HG02759 (cell line): ENCODE measurements around the gene TRIP13.
"Not testable (repeated sequence)": the region's sequence is repeated elsewhere in the genome, so short reads cannot be mapped to it uniquely, and the experiment has no call there.

ENCODE experiments used
- ATAC-seq: cut with Tn5 transposase; IDR thresholded peaks from one replicate; pipeline ENCODE4 v1.9.1; 2021; ENCODE audit warnings: mild to moderate bottlenecking, moderate library complexity; ENCODE audit not compliant: unreplicated experiment

Gene TRIP13

DNA sequence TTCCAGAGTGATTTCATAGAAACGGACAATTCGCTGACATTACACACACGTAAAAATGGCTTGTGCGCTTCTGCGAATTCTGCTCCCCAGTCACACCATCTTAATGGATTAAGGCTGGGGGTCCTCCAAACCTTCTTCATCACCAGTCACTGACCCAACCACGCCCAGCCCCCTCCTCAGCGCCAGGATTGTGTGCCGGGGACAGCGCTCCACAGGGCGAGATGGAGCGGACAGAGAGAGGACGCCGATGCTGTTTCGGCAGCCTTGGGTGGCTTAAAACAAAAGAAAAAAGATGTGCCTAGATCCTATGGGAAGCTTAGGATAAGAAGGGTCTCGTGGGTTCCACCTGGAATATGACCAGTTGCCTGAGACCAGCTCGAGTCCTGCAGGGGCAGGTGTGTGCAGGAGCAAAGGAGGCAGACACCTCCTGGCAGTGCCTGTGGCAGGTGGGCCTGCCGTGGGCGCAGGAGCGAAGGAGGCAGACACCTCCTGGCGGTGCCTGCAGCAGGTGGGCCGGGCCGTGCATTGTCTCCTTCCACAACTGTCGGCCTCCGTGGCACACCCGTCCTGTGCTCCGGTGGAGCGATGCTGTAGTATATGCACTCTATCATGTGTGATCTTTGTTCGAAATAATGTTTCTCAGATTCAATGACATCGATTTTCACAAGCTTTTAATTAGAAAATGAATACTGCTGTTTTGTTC is 20.9 kb upstream of the TRIP13 start:
- no peak for ATAC-seq

GRCh38 chr5:872301-872700 is 20.4 kb upstream of the TRIP13 start:
- ATAC-seq, result no peak

GRCh38 chr5:873328-873727 is 19.4 kb upstream of the TRIP13 start:
- ATAC-seq, result no peak

GRCh38 chr5:875931-876330 is 16.8 kb upstream of the TRIP13 start:
- no peak for ATAC-seq

DNA sequence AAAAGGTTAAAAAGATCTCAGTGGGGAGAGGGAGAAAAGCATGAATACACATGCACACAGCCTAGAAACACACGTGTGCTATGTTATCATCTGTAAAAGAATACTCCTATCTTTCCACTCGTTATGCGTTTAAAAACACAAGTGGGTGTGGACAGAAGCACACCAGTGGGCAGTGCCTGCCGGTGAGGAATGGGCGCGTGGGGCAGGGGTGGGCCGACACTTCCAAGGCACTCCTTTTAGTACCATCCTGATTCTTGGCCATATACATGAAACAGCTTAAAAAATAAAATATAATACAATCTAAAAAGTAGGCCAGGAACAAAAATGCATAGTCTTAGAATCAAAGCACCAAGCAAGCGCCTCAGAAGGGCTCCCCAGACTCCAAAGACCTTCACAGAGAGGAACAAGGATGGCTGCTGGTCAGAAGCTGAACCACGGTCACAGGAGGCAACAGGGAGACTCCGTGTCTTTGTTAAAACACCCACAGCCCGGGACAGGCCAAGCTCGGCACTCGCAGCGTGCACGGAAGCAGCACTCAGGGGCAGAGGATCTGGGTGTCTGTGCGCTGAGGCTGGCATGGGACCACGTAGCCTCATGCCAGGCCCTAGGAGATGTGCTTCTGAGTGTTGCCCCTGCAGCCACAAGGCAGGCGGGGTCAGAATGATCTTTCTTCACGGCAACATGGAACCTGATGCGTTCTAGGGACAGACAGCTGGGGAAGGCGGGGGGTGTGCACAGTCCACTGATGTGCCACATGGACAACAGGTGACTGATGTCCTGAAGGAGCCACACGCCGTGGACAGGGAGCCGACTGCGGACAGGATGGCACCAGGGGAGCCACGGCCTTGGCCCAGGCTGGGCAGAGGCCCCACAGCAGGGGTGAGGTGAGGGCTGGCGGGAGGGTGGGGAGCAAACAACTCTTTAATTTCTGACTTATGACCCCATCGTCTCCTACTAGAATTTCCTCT is 16.0 kb upstream of the TRIP13 start:
- ATAC-seq, result no peak

- no peak for ATAC-seq
Measured at GRCh38 chr5:878125-878524, 14.6 kb upstream of the TRIP13 start.

DNA sequence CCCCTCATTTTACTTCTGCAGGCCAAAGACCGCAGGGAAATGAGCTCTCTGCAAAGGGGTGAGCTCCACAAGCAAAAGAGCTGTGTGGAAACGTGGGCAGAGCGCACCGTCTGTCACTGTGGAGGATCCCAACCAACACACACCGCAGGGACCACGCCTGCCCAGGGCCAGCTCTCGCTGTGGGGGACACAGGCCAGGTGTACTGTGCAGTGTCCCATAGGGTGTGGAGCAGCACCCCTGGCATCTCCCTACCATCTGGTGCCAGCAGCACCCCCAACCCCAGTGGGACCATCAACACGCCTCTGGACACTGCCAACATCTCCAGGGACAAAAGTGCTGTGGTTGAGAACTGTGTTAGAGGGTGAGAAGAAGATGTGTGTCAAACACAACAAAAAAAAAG is 14.0 kb upstream of the TRIP13 start:
- ATAC-seq, result not testable (repeated sequence)

DNA sequence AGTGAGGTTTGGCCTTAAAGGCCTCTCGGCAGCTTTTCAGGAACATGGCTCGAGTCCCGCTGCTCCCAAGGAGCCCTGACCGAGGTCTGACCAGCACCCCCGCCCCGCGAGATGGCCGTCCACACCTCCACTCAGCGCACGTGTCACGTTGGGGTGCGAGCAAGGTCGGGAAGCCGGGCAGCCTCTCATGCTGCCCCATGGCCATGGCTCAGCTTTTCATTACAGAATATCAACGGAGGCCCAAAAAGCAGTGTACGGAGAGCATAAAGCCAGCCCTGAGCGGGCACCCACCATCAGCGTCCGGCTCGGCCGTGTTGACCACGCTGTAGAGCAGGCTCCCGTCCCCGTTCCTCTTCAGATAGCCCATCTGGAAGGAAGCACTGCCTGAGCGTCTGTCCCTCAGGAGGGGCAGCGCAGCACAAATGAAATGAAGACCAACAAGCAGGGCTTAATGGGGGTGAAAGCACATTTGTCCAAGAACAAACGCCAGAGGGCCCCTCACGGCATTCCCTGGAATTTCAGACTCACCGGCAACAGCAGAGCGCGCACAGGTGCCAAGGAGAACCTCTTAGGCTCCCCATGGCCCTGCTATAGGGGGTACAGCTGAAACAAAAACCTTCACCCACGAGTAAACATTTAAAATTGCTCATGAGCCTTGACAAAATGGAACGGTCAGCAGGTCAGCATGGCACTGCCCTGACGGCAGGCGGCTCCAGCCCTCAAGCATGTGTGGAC is 11.7 kb upstream of the TRIP13 start:
- no peak for ATAC-seq

DNA sequence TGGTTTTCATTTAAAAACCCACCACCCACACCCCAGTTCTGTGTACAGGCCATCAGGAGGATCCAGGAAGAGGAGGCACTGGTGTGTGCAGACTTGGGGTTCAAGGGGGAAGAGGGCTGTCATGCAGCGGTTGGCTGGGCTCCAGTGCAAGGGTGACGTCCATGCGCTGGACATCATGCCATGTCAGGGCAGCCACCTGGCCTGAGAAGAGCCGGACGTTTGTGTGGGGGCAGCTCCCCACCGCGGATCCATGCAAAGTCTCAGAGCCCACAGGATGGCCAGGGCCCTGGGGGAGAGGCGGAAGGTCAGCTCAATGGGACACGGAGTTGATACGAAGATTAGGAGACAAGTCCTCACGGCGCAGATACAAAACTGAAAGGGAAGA is 11.1 kb upstream of the TRIP13 start:
- ATAC-seq, result no peak

GRCh38 chr5:882253-883183 is 10.2 kb upstream of the TRIP13 start:
- no peak for ATAC-seq

- ATAC-seq, result no peak
Measured at GRCh38 chr5:883475-884181, 9.1 kb upstream of the TRIP13 start.

DNA sequence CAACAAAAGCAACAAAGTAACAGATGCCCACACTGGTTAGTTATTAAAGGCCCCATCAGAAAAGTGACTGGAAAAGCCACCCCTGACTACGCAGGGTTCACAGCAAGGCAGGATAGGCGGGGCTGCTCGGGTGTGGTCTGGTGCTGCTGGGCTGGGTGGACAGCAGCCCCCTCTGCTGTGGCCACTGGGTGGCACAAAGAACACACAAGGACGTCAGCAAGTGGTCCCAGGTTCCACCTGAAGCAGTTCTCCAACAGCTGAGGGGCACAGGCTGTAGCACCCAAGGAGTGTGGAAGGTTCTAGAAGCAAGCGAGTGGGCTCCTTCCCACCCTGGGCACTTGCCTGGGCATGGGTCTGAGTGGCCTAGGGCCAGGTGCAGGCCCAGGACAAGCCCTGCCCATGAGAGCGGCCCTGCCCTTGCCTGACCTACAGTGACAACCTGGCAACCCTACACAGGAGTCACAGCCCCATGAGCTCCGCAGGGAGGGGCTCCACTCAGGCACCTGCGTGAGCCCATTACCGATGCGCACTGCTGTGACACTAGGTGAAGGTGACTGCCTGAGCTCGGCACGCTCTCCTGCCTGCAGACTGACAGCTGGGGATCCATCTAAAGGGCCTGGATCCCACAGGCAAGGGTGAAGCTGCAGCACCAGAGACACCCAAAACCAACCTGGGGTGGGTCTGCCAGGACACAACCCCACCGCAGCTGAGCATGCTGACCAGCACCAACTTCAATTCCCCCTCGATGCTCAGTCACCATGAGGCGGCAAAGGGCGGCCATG is 8.1 kb upstream of the TRIP13 start:
- no peak for ATAC-seq

- no peak for ATAC-seq
Measured at GRCh38 chr5:885127-885442, 7.6 kb upstream of the TRIP13 start.

DNA sequence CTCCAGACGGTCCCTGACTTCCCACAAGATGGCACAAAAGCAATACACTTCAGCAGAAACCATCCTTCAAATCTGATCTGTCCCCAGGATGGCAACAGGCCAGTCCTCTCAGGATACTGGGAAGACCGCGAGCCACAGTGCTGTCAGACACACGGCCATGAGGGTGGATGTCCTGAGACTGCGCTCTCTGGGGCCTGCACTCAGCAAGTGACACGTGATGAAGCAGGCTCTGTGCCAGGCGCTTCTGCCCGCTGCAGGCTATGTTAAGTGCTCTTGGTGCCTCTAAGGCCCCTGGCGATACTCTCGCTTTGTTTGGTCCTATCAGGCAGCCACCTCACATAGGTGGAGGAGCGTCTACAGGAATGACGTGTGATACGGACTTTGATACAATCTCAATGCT is 7.2 kb upstream of the TRIP13 start:
- no peak for ATAC-seq

DNA sequence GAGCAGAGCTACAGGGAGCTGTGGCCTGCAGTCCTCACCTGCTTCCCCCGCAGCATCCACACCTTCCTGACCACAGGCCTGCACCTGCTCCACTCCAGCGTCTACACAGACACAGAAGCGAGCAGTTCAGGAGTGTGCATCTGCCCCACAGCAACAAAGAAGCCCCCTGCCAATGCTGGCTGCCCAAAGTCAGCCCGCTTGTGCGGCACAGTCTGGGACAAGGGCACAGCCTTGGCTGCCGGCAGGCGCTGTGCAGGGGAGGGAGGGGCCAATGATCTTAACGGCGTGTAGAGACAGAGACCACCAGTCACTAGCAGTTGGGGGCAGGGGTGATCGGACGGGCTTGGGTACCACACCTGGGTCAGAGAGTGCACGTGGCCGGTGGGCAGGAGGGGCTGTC is 6.6 kb upstream of the TRIP13 start:
- no peak for ATAC-seq

- ATAC-seq, result no peak
Measured at GRCh38 chr5:886716-887325, 5.9 kb upstream of the TRIP13 start.

- ATAC-seq, result no peak
Measured at GRCh38 chr5:887947-888637, 4.6 kb upstream of the TRIP13 start.

DNA sequence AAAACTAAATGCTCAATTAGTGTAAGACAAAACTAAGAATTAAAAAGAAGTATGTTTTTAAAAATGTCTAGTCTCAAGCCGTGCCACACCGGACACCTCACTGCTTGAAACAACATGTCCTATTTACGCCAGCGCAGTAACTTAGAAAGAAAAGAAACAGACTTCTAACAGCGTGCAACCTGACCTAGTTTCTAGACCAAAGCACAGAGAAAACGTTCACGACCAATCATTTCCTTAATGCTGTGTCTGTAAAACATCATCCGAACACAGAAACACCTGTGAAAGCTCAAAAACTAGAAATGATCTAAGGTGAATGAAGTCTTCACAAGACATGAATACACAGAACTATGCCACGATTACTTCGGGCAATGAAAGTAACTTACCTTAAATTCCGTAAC is 4.0 kb upstream of the TRIP13 start:
- ATAC-seq, result no peak
